CD4-positive, CD25-positive, alpha-beta regulatory T cell (primary cell): ENCODE results near the gene PRELID3B. TPM values are rescaled to one million over a fixed set of nuclear protein-coding genes. Genes with fewer than 3 reads are reported as not detected.

Source experiments
- ATAC-seq, 2 donors: fragments of 150-1000 bp; cut with Tn5 transposase; one replicate each; pipeline ENCODE4 v1.10.0; 2021; ENCODE audit warnings: low read depth in 2 of 2, moderate number of reproducible peaks in 2 of 2, moderate library complexity in 1 of 2
- DNase-seq, 3 donors: peaks; one replicate each; pipeline versions ENCODE4 v3.0.0 to v3.0.0-alpha.2; 2012 to 2022; ENCODE audit warnings: mixed read lengths in 1 of 3
- H3K27ac ChIP-seq: one replicate; pipeline ENCODE4 v1.7.0; 2013; ENCODE audit warnings: mild to moderate bottlenecking, low read length; ENCODE audit not compliant: insufficient read depth, poor library complexity, severe bottlenecking
- H3K27me3 ChIP-seq: one replicate; pipeline ENCODE4 v1.7.0; 2013; ENCODE audit warnings: low read length; ENCODE audit not compliant: control insufficient read depth, insufficient read depth
- H3K36me3 ChIP-seq: one replicate; pipeline ENCODE4 v1.7.0; 2013; ENCODE audit warnings: mild to moderate bottlenecking, low read length, moderate library complexity; ENCODE audit not compliant: control insufficient read depth, insufficient read depth
- H3K4me1 ChIP-seq: 2 replicates; pipeline ENCODE4 v1.7.0; 2013; ENCODE audit warnings: mild to moderate bottlenecking, low read length; ENCODE audit not compliant: insufficient read depth, control insufficient read depth, poor library complexity, severe bottlenecking
- H3K4me3 ChIP-seq: one replicate; pipeline ENCODE4 v1.7.0; 2013; ENCODE audit warnings: low read depth, mild to moderate bottlenecking, low read length, moderate library complexity
- H3K9me3 ChIP-seq, 2 experiments: 1 replicate in 1 of 2; 2 replicates in 1 of 2; pipeline ENCODE4 v1.7.0; 2013; ENCODE audit warnings: low read length in 2 of 2, mild to moderate bottlenecking in 1 of 2, moderate library complexity in 1 of 2; ENCODE audit not compliant: control insufficient read depth in 2 of 2
- H3K27ac Mint-ChIP-seq, 3 donors: one replicate each; pipeline ENCODE4 v1.8.0; 2020 to 2022; ENCODE audit warnings: mild to moderate bottlenecking in 3 of 3, mixed read lengths in 3 of 3, moderate library complexity in 2 of 3
- H3K27me3 Mint-ChIP-seq: one replicate; pipeline ENCODE4 v1.8.0; 2022; ENCODE audit warnings: mild to moderate bottlenecking, mixed read lengths
- H3K36me3 Mint-ChIP-seq: one replicate; pipeline ENCODE4 v1.8.0; 2020; ENCODE audit warnings: mixed read lengths
- H3K4me1 Mint-ChIP-seq, 4 donors: one replicate each; pipeline ENCODE4 v1.8.0; 2020 to 2022; ENCODE audit warnings: mixed read lengths in 4 of 4, mild to moderate bottlenecking in 1 of 4
- H3K4me3 Mint-ChIP-seq, 4 donors: one replicate each; pipeline ENCODE4 v1.8.0; 2020 to 2022; ENCODE audit warnings: mild to moderate bottlenecking in 4 of 4, mixed read lengths in 4 of 4, moderate library complexity in 3 of 4
- H3K9me3 Mint-ChIP-seq, 7 donors: one replicate each; pipeline ENCODE4 v1.8.0; 2020 to 2022; ENCODE audit warnings: mixed read lengths in 7 of 7, mild to moderate bottlenecking in 3 of 7, moderate library complexity in 2 of 7
- polyA plus RNA-seq, 4 donors: library from polyadenylated mRNA; unstranded; fragments of 300-500 nt; fragmentation: Illumina TruSeq; gene quantifications; one replicate each; pipeline ENCODE4 v1.2.3, GENCODE V29; 2021
- total RNA-seq: library from RNA; stranded (reverse); gene quantifications from one replicate; pipeline ENCODE4 v1.2.3, GENCODE V29; 2022

The PRELID3B gene
- total and polyA plus RNA-seq, 5 donors from 2014 or later: 33.8 to 50.4 (median 41.3) TPM

- peaks cover 8% of the 10 kb centered on the region for H3K4me1 ChIP-seq
- H3K9me3 Mint-ChIP-seq: no peaks in the 10 kb centered on the region
- DNase-seq (no peak), ATAC-seq (no peak)
- peaks cover 43% of the 10 kb centered on the region for H3K36me3 Mint-ChIP-seq
- no peak overlapping the region for H3K4me3 Mint-ChIP-seq
- no peaks in the 10 kb centered on the region for H3K27me3 Mint-ChIP-seq
- H3K27ac Mint-ChIP-seq: no peak overlapping the region
- peaks cover 11 to 33% (median 24%) of the 10 kb centered on the region in 4 donors for H3K4me1 Mint-ChIP-seq
- H3K27me3 ChIP-seq: no peaks in the 10 kb centered on the region
- no peak overlapping the region for H3K27ac ChIP-seq
- no peaks in the 10 kb centered on the region for H3K9me3 ChIP-seq
- H3K4me3 ChIP-seq: no peak overlapping the region
- peaks cover 82% of the 10 kb centered on the region for H3K36me3 ChIP-seq
These were observed 53.4 kb downstream of the PRELID3B start for GRCh38 chr20:58989196-58989595.

GRCh38 chr20:58988565-58988882 lies 54.1 kb downstream of the PRELID3B start:
- no peaks in the 10 kb centered on the region for H3K9me3 Mint-ChIP-seq
- H3K4me3 ChIP-seq: no peak overlapping the region
- no peaks in the 10 kb centered on the region for H3K27me3 Mint-ChIP-seq
- peaks cover 43% of the 10 kb centered on the region for H3K36me3 Mint-ChIP-seq
- no peak overlapping the region for H3K27ac ChIP-seq
- H3K4me3 Mint-ChIP-seq: no peak overlapping the region
- peaks cover 76% of the 10 kb centered on the region for H3K36me3 ChIP-seq
- no peak for ATAC-seq
- DNase-seq: no peak
- H3K27me3 ChIP-seq: no peaks in the 10 kb centered on the region
- no peaks in the 10 kb centered on the region for H3K9me3 ChIP-seq
- H3K4me1 ChIP-seq: peaks cover 10% of the 10 kb centered on the region
- H3K27ac Mint-ChIP-seq: no peak overlapping the region
- H3K4me1 Mint-ChIP-seq: peaks cover 18 to 33% (median 30%) of the 10 kb centered on the region in 4 donors

- no peak overlapping the region for H3K27ac Mint-ChIP-seq
- H3K4me3 Mint-ChIP-seq: no peak overlapping the region
- no peaks in the 10 kb centered on the region for H3K9me3 Mint-ChIP-seq
- H3K36me3 ChIP-seq: peaks cover 71% of the 10 kb centered on the region
- DNase-seq (no peak), ATAC-seq (no peak)
- peaks cover 18 to 37% (median 31%) of the 10 kb centered on the region in 4 donors for H3K4me1 Mint-ChIP-seq
- no peaks in the 10 kb centered on the region for H3K27me3 Mint-ChIP-seq
- no peaks in the 10 kb centered on the region for H3K27me3 ChIP-seq
- peaks cover 11% of the 10 kb centered on the region for H3K4me1 ChIP-seq
- no peaks in the 10 kb centered on the region for H3K9me3 ChIP-seq
- peaks cover 43% of the 10 kb centered on the region for H3K36me3 Mint-ChIP-seq
- no peak overlapping the region for H3K27ac ChIP-seq
- no peak overlapping the region for H3K4me3 ChIP-seq
These were observed 54.6 kb downstream of the PRELID3B start for GRCh38 chr20:58987790-58988564.

GRCh38 chr20:58986968-58987517 lies 55.5 kb downstream of the PRELID3B start:
- Mint-ChIP-seq H3K36me3 (peaks cover 41% of the 10 kb centered on the region), H3K27ac (peak overlapping the region in 2 of 3 donors; percentile 49 to 50), H3K4me3 (peak overlapping the region in 1 of 4 donors; percentile 20), H3K9me3 (no peaks in the 10 kb centered on the region), H3K4me1 (peaks cover 24 to 46% (median 39%) of the 10 kb centered on the region in 4 donors), H3K27me3 (no peaks in the 10 kb centered on the region)
- Histone ChIP-seq H3K27me3 (no peaks in the 10 kb centered on the region), H3K36me3 (peaks cover 63% of the 10 kb centered on the region), H3K9me3 (no peaks in the 10 kb centered on the region), H3K4me1 (peaks cover 21% of the 10 kb centered on the region), H3K4me3 (no peak overlapping the region), H3K27ac (peak overlapping the region; percentile 6)
- DNase-seq: no peak
- ATAC-seq: no peak

- Mint-ChIP-seq H3K27ac (peak overlapping the region in 2 of 3 donors; percentile 49 to 50), H3K27me3 (peaks cover 4% of the 10 kb centered on the region), H3K36me3 (peaks cover 36% of the 10 kb centered on the region), H3K4me3 (peak overlapping the region in 2 of 4 donors; percentile 20 to 75), H3K4me1 (peaks cover 24 to 51% (median 41%) of the 10 kb centered on the region in 4 donors), H3K9me3 (no peaks in the 10 kb centered on the region)
- H3K36me3 ChIP-seq: peaks cover 56% of the 10 kb centered on the region
- no peak for DNase-seq
- no peak for ATAC-seq
- H3K4me3 ChIP-seq: no peak overlapping the region
- no peaks in the 10 kb centered on the region for H3K27me3 ChIP-seq
- H3K27ac ChIP-seq: peak overlapping the region; percentile 6
- no peaks in the 10 kb centered on the region for H3K9me3 ChIP-seq
- peaks cover 26% of the 10 kb centered on the region for H3K4me1 ChIP-seq
These were observed 56.2 kb downstream of the PRELID3B start for GRCh38 chr20:58986286-58986967.

- Histone ChIP-seq H3K36me3 (peaks cover 49% of the 10 kb centered on the region), H3K27ac (no peak overlapping the region), H3K9me3 (no peaks in the 10 kb centered on the region), H3K4me1 (peaks cover 26% of the 10 kb centered on the region), H3K4me3 (no peak overlapping the region), H3K27me3 (no peaks in the 10 kb centered on the region)
- Mint-ChIP-seq H3K9me3 (no peaks in the 10 kb centered on the region), H3K4me1 (peaks cover 24 to 51% (median 40%) of the 10 kb centered on the region in 4 donors), H3K27me3 (peaks cover 4% of the 10 kb centered on the region), H3K36me3 (peaks cover 33% of the 10 kb centered on the region), H3K27ac (peak overlapping the region in 1 of 3 donors; percentile 28), H3K4me3 (no peak overlapping the region)
- no peak for ATAC-seq
- no peak for DNase-seq
These were observed 56.9 kb downstream of the PRELID3B start for GRCh38 chr20:58985656-58986055.

GRCh38 chr20:58984691-58985090 lies 57.9 kb downstream of the PRELID3B start:
- Histone ChIP-seq H3K4me3 (no peak overlapping the region), H3K9me3 (no peaks in the 10 kb centered on the region), H3K27me3 (no peaks in the 10 kb centered on the region), H3K36me3 (peaks cover 39% of the 10 kb centered on the region), H3K4me1 (peaks cover 28% of the 10 kb centered on the region), H3K27ac (no peak overlapping the region)
- no peak for DNase-seq
- peak overlapping the region in 2 of 3 donors; percentile 21 to 81 for H3K27ac Mint-ChIP-seq
- H3K4me3 Mint-ChIP-seq: peak overlapping the region in 3 of 4 donors; percentile 8 to 66 (median 9)
- no peaks in the 10 kb centered on the region for H3K9me3 Mint-ChIP-seq
- ATAC-seq: no peak
- H3K27me3 Mint-ChIP-seq: peaks cover 4% of the 10 kb centered on the region
- peaks cover 30% of the 10 kb centered on the region for H3K36me3 Mint-ChIP-seq
- H3K4me1 Mint-ChIP-seq: peaks cover 24 to 51% (median 40%) of the 10 kb centered on the region in 4 donors
